ENCODE measurements around the gene C9orf85.

GRCh38 chr9:71928376-71928775 lies 16.9 kb downstream of the C9orf85 start:
- TF ChIP-seq EZH2 (IDR thresholded peaks at IDR 0.05; ENCODE audit: borderline replicate concordance, insufficient read depth, low read depth, low read length, poor library complexity, severe bottlenecking) (no peak), CTCF (IDR thresholded peaks at IDR 0.05) (no peak)
